ENCODE data around the gene TMEM207. TPM values are rescaled to one million over a fixed set of nuclear protein-coding genes. Genes with fewer than 3 reads are reported as not detected.

TMEM207 gene
- polyA plus RNA-seq, 3 donors = not detected

DNA sequence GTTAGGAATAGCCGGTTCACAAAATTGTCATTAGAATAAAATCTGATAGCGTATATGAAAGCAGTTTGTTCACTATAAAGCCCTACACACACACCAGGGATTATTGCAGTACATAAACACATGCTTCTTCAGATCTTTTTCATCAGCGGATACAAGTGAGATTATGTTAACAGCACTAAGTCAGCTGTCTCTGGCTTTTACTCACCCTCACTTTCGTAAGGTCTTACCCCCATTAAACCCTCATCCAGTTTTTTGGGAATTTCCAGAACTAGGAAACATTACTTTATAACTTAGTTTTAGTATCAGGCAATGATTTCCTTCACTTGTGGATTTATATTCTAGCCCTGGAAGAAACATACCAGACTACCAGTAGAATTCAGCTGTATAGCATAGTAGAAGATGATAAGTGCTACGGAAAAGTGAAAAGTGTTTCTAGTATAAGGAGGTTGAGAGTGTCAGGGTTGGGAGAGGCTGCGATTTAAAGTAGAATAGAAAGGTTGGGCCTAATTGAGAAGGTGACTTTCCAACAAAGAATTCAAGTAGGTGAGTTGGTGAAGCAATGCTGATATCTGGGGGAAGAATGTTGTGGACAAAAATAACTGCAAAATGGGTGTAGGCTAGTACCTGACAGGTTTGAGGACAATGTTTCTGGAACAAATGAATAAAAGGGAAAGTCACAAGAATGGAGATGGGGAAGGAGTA, 22.7 kb downstream of the TMEM207 start:
- H3K27ac ChIP-seq (ENCODE audit: low read depth in 1 of 2, low read length in 2 of 2) = no peak overlapping the region
- no peaks in the 10 kb centered on the region for H3K36me3 ChIP-seq (replicated peaks in 1 of 2; ENCODE audit: control insufficient read depth in 1 of 2, insufficient read depth in 2 of 2, low read length in 2 of 2)
- WGBS (ENCODE audit: insufficient coverage) = 86% methylated on average over 2 of the region's 6 CpGs
- Mint-ChIP-seq H3K9me3 (peaks cover 0 to 2% (median 0%) of the 10 kb centered on the region in 7 donors), H3K4me3 (no peak overlapping the region), H3K27me3 (ENCODE audit: low read depth in 3 of 3) (peaks cover 0 to 4% (median 2%) of the 10 kb centered on the region in 3 donors), H3K36me3 (no peaks in the 10 kb centered on the region), H3K4me1 (peaks cover 3% of the 10 kb centered on the region), H3K27ac (no peak overlapping the region)
- peaks cover 0 to 3% of the 10 kb centered on the region in 2 donors for H3K27me3 ChIP-seq (ENCODE audit: control insufficient read depth in 2 of 2, insufficient read depth in 2 of 2, low read length in 2 of 2)
- H4K20me1 ChIP-seq (ENCODE audit: insufficient read depth, low read length) = no peaks in the 10 kb centered on the region
- TF ChIP-seq, protein P1, sequence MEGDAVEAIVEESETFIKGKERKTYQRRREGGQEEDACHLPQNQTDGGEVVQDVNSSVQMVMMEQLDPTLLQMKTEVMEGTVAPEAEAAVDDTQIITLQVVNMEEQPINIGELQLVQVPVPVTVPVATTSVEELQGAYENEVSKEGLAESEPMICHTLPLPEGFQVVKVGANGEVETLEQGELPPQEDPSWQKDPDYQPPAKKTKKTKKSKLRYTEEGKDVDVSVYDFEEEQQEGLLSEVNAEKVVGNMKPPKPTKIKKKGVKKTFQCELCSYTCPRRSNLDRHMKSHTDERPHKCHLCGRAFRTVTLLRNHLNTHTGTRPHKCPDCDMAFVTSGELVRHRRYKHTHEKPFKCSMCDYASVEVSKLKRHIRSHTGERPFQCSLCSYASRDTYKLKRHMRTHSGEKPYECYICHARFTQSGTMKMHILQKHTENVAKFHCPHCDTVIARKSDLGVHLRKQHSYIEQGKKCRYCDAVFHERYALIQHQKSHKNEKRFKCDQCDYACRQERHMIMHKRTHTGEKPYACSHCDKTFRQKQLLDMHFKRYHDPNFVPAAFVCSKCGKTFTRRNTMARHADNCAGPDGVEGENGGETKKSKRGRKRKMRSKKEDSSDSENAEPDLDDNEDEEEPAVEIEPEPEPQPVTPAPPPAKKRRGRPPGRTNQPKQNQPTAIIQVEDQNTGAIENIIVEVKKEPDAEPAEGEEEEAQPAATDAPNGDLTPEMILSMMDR (IDR thresholded peaks at IDR 0.05) = no peak
- no peak overlapping the region for H3K4me3 ChIP-seq (replicated peaks in 1 of 3; ENCODE audit: low read depth in 2 of 3, low read length in 3 of 3)
- H2AFZ ChIP-seq (ENCODE audit: insufficient read depth, low read depth, low read length, poor library complexity, severe bottlenecking) = no peak overlapping the region
- no peak for DNase-seq
- no peaks in the 10 kb centered on the region for H3K9me3 ChIP-seq (replicated peaks in 1 of 2; ENCODE audit: control insufficient read depth in 1 of 2, insufficient read depth in 1 of 2, low read length in 2 of 2)
- H3K9ac ChIP-seq (ENCODE audit: insufficient read depth, low read length, poor library complexity, severe bottlenecking) = no peak overlapping the region
- no peak overlapping the region for H3K4me2 ChIP-seq (replicated peaks; ENCODE audit: extremely low read depth, low read length, poor library complexity, severe bottlenecking)
- no peaks in the 10 kb centered on the region for H3K79me2 ChIP-seq (ENCODE audit: insufficient read depth, low read length)
- H3K4me1 ChIP-seq (ENCODE audit: control insufficient read depth in 1 of 2, insufficient read depth in 2 of 2, low read length in 2 of 2) = no peaks in the 10 kb centered on the region
- intact Hi-C loops (cut with micrococcal nuclease) = loop anchor here in 1 of 2 donors (10.0 kb wide), 1 partner anchor 472 kb away; no protein-coding TSS in a partner anchor

DNA sequence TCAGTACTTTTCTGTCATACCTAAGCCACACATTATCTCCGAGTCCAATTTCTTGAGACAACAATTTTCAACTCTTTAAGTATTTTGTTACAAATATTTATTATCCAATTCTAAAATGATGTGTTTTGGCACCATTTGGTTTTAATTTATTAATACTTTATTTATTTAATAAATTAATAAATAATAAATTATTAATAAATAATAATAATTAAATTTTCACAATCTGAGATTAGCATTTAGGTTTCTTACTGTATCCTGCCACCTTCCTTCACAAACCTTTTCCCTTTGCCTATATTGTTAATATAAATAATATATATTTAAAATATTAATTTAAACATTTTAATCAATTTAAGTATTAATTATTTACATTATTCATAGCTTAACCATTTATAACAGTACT, 23.9 kb downstream of the TMEM207 start:
- Mint-ChIP-seq H3K27ac (no peak overlapping the region), H3K27me3 (ENCODE audit: low read depth in 3 of 3) (peaks cover 0 to 4% (median 2%) of the 10 kb centered on the region in 3 donors), H3K36me3 (no peaks in the 10 kb centered on the region), H3K9me3 (peaks cover 0 to 2% (median 0%) of the 10 kb centered on the region in 7 donors), H3K4me3 (no peak overlapping the region), H3K4me1 (peaks cover 3% of the 10 kb centered on the region)
- intact Hi-C loops (cut with micrococcal nuclease) = loop anchor here in 1 of 2 donors (10.0 kb wide), 1 partner anchor 471 kb away; no protein-coding TSS in a partner anchor
- Histone ChIP-seq H3K36me3 (replicated peaks in 1 of 2; ENCODE audit: control insufficient read depth in 1 of 2, insufficient read depth in 2 of 2, low read length in 2 of 2) (no peaks in the 10 kb centered on the region), H2AFZ (ENCODE audit: insufficient read depth, low read depth, low read length, poor library complexity, severe bottlenecking) (no peak overlapping the region), H3K27me3 (ENCODE audit: control insufficient read depth in 2 of 2, insufficient read depth in 2 of 2, low read length in 2 of 2) (peaks cover 0 to 3% of the 10 kb centered on the region in 2 donors), H3K4me2 (replicated peaks; ENCODE audit: extremely low read depth, low read length, poor library complexity, severe bottlenecking) (no peak overlapping the region), H3K9me3 (replicated peaks in 1 of 2; ENCODE audit: control insufficient read depth in 1 of 2, insufficient read depth in 1 of 2, low read length in 2 of 2) (no peaks in the 10 kb centered on the region), H3K9ac (ENCODE audit: insufficient read depth, low read length, poor library complexity, severe bottlenecking) (no peak overlapping the region), H3K27ac (ENCODE audit: low read depth in 1 of 2, low read length in 2 of 2) (no peak overlapping the region), H3K79me2 (ENCODE audit: insufficient read depth, low read length) (no peaks in the 10 kb centered on the region), H4K20me1 (ENCODE audit: insufficient read depth, low read length) (no peaks in the 10 kb centered on the region), H3K4me3 (replicated peaks in 1 of 3; ENCODE audit: low read depth in 2 of 3, low read length in 3 of 3) (no peak overlapping the region), H3K4me1 (ENCODE audit: control insufficient read depth in 1 of 2, insufficient read depth in 2 of 2, low read length in 2 of 2) (no peaks in the 10 kb centered on the region)
- no CpG with 5 or more reads among the region's 1 CpG for WGBS (ENCODE audit: insufficient coverage)
- TF ChIP-seq, protein P1 (IDR thresholded peaks at IDR 0.05) = no peak
- DNase-seq = no peak
